ENCODE results near the gene ELAC2.

Gene ELAC2

GRCh38 chr17:12977008-12977751, 40.6 kb downstream of the ELAC2 start:
- H2AFZ ChIP-seq (ENCODE audit: low read depth, low read length, severe bottlenecking) = no peak overlapping the region
- no peaks in the 10 kb centered on the region for H3K36me3 ChIP-seq (ENCODE audit: low read length)
- no peaks in the 10 kb centered on the region for H3F3A ChIP-seq (ENCODE audit: insufficient read depth)

GRCh38 chr17:12974005-12974531, 43.8 kb downstream of the ELAC2 start:
- H3K79me2 ChIP-seq (ENCODE audit: insufficient read depth, low read length) = no peaks in the 10 kb centered on the region
- no peak overlapping the region for H3K9ac ChIP-seq (ENCODE audit: low read length)
- H3K27ac ChIP-seq (ENCODE audit: low read depth, low read length) = no peak overlapping the region
- H4K20me1 ChIP-seq (ENCODE audit: low read depth, low read length) = no peaks in the 10 kb centered on the region
- no peak overlapping the region for H2AFZ ChIP-seq (ENCODE audit: low read depth, low read length, severe bottlenecking)
- H3K27me3 ChIP-seq (ENCODE audit: low read length) = no peaks in the 10 kb centered on the region
- no peak overlapping the region for H3K4me3 ChIP-seq (ENCODE audit: insufficient read depth, low read length, poor library complexity, severe bottlenecking)
- no peak for TF ChIP-seq EZH2phosphoT487 (conservative IDR thresholded peaks at IDR 0.05; ENCODE audit: low read length)
- no peak for TF ChIP-seq CTCF (IDR thresholded peaks at IDR 0.05; ENCODE audit: insufficient read depth, low read length, poor library complexity, severe bottlenecking)
- no peaks in the 10 kb centered on the region for H3K9me2 ChIP-seq (replicated peaks; ENCODE audit: insufficient read depth, low read length)
- H3K36me3 ChIP-seq (ENCODE audit: low read length) = no peaks in the 10 kb centered on the region
- H3K9me3 ChIP-seq (ENCODE audit: insufficient read depth, low read length) = no peaks in the 10 kb centered on the region
- no peaks in the 10 kb centered on the region for H3F3A ChIP-seq (ENCODE audit: insufficient read depth)
- H3K4me2 ChIP-seq (ENCODE audit: low read depth, low read length, poor library complexity, severe bottlenecking) = no peak overlapping the region

More at GRCh38 chr17:12977008-12977751, 40.6 kb downstream of the ELAC2 start:
- Histone ChIP-seq H3K4me2 (ENCODE audit: low read depth, low read length, poor library complexity, severe bottlenecking) (no peak overlapping the region), H3K9ac (ENCODE audit: low read length) (no peak overlapping the region), H3K4me3 (ENCODE audit: insufficient read depth, low read length, poor library complexity, severe bottlenecking) (no peak overlapping the region), H3K27ac (ENCODE audit: low read depth, low read length) (no peak overlapping the region), H3K9me2 (replicated peaks; ENCODE audit: insufficient read depth, low read length) (no peaks in the 10 kb centered on the region), H4K20me1 (ENCODE audit: low read depth, low read length) (no peaks in the 10 kb centered on the region), H3K27me3 (ENCODE audit: low read length) (no peaks in the 10 kb centered on the region), H3K9me3 (ENCODE audit: insufficient read depth, low read length) (no peaks in the 10 kb centered on the region), H3K79me2 (ENCODE audit: insufficient read depth, low read length) (no peaks in the 10 kb centered on the region)
- TF ChIP-seq EZH2phosphoT487 (conservative IDR thresholded peaks at IDR 0.05; ENCODE audit: low read length) = no peak
- TF ChIP-seq CTCF (IDR thresholded peaks at IDR 0.05; ENCODE audit: insufficient read depth, low read length, poor library complexity, severe bottlenecking) = no peak

GRCh38 chr17:12973496-12974004, 44.3 kb downstream of the ELAC2 start:
- no peaks in the 10 kb centered on the region for H3K27me3 ChIP-seq (ENCODE audit: low read length)
- no peak overlapping the region for H3K4me3 ChIP-seq (ENCODE audit: insufficient read depth, low read length, poor library complexity, severe bottlenecking)
- H2AFZ ChIP-seq (ENCODE audit: low read depth, low read length, severe bottlenecking) = no peak overlapping the region
- H3K79me2 ChIP-seq (ENCODE audit: insufficient read depth, low read length) = no peaks in the 10 kb centered on the region
- TF ChIP-seq CTCF (IDR thresholded peaks at IDR 0.05; ENCODE audit: insufficient read depth, low read length, poor library complexity, severe bottlenecking) (no peak), EZH2phosphoT487 (conservative IDR thresholded peaks at IDR 0.05; ENCODE audit: low read length) (no peak)
- H4K20me1 ChIP-seq (ENCODE audit: low read depth, low read length) = no peaks in the 10 kb centered on the region
- H3K36me3 ChIP-seq (ENCODE audit: low read length) = no peaks in the 10 kb centered on the region
- no peaks in the 10 kb centered on the region for H3K9me3 ChIP-seq (ENCODE audit: insufficient read depth, low read length)
- H3K9ac ChIP-seq (ENCODE audit: low read length) = no peak overlapping the region
- H3K4me2 ChIP-seq (ENCODE audit: low read depth, low read length, poor library complexity, severe bottlenecking) = no peak overlapping the region
- no peak overlapping the region for H3K27ac ChIP-seq (ENCODE audit: low read depth, low read length)
- H3K9me2 ChIP-seq (replicated peaks; ENCODE audit: insufficient read depth, low read length) = no peaks in the 10 kb centered on the region
- no peaks in the 10 kb centered on the region for H3F3A ChIP-seq (ENCODE audit: insufficient read depth)
